Fibroblast of the aortic adventitia (primary cell): Measurements from ENCODE around the gene ORM2. TPM values are rescaled to one million over a fixed set of nuclear protein-coding genes. Genes with fewer than 3 reads are reported as not detected.

Source experiments
- DNase-seq: peaks from one replicate; pipeline ENCODE4 v3.0.0-alpha.2; 2010; ENCODE audit warnings: low read depth
- H3K4me3 ChIP-seq: 2 replicates; pipeline ENCODE4 v1.5.1; 2011; ENCODE audit warnings: low read depth, mild to moderate bottlenecking, control low read depth, low read length, moderate library complexity
- CTCF ChIP-seq: IDR thresholded peaks from 2 replicates; pipeline ENCODE4 v1.5.1; 2011; ENCODE audit warnings: mild to moderate bottlenecking, low read length, control low read depth, inconsistent platforms; ENCODE audit not compliant: insufficient read depth
- total RNA-seq: library from RNA; depleted of rRNA; stranded (reverse); fragments of >200 nt; gene quantifications from 2 replicates; pipeline ENCODE4 v1.2.3, GENCODE V29; 2012; ENCODE audit warnings: low replicate concordance

Gene ORM2
- total RNA-seq, 1 donor, result not detected

GRCh38 chr9:114374936-114375335 is 45.3 kb downstream of the ORM2 start:
- no peak overlapping the region for H3K4me3 ChIP-seq
- no peak for TF ChIP-seq CTCF

GRCh38 chr9:114375386-114376175 is 45.9 kb downstream of the ORM2 start:
- no peak for TF ChIP-seq CTCF
- no peak for DNase-seq
- no peak overlapping the region for H3K4me3 ChIP-seq

More at GRCh38 chr9:114374936-114375335, 45.3 kb downstream of the ORM2 start:
- no peak for DNase-seq

- no peak for TF ChIP-seq CTCF
- DNase-seq, result no peak
- no peak overlapping the region for H3K4me3 ChIP-seq
Observed at GRCh38 chr9:114376586-114377445, 47.1 kb downstream of the ORM2 start.

- H3K4me3 ChIP-seq, result no peak overlapping the region
- TF ChIP-seq CTCF, result no peak
- DNase-seq, result no peak
Observed at GRCh38 chr9:114378016-114378415, 48.3 kb downstream of the ORM2 start.

- no peak for TF ChIP-seq CTCF
- H3K4me3 ChIP-seq, result no peak overlapping the region
- no peak for DNase-seq
Observed at GRCh38 chr9:114378883-114379282, 49.2 kb downstream of the ORM2 start.

Other genes with a start within 250 kb of the ORM2 start
- gene KIF12, start 230.6 kb upstream of the ORM2 start, total RNA-seq, result not detected in 2 replicates
- 2.1 and 9.6 TPM in 2 replicates for gene COL27A1, start 174.3 kb upstream of the ORM2 start, total RNA-seq
- gene ORM1, start 6.8 kb upstream of the ORM2 start, total RNA-seq, result not detected in 2 replicates
- 9.9 and 22.3 TPM in 2 replicates for gene AKNA, start 58.1 kb downstream of the ORM2 start, total RNA-seq
- gene WHRN, start 175.6 kb downstream of the ORM2 start, total RNA-seq, result 2.1 and 3.5 TPM in 2 replicates